Adrenal gland (tissue), 5 donors: Measurements from ENCODE around the gene BCDIN3D.

Experiments
- POLR2A ChIP-seq, 2 donors: fragments of 450-650 bp; IDR thresholded peaks; one replicate each; pipeline ENCODE4 v1.6.1; 2017; ENCODE audit warnings: antibody characterized with exemption in 2 of 2, mild to moderate bottlenecking in 2 of 2, moderate library complexity in 1 of 2
- TF ChIP-seq, protein P1 (sequence below), 6 experiments: fragments of 450-650 bp in 4 of 6; fragments of 200-600 bp in 2 of 6; sonication (generic) in 1 of 6; IDR thresholded peaks; 1 replicate in 5 of 6; 2 replicates in 1 of 6; pipeline versions ENCODE4 v1.5.1 to v1.8.0; 2016 to 2021; ENCODE audit warnings: antibody characterized with exemption in 6 of 6, mild to moderate bottlenecking in 2 of 6, moderate library complexity in 1 of 6
- donor health status: DM: no; HTN: no; CAD: no.

DNA sequence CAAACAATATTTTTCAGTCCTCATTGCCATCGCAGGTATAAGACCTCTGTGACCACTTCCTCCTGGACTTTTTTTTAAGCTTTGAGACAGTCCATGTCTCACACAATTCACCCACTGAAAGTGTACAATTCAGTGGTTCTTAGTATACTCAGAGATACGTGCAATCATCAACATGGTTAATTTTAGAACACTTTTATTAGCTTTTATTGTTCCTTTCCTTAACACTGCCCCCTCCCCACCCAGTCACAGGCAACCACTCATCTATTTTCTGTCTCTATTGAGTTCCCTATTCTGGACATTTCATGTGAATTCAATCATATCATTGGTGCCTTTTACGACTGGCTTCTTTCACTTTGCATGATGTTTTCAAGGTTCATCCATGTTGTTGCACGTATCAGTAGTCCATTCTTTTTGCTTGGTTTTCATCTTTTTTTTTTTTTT lies 30.9 kb downstream of the BCDIN3D start:
- TF ChIP-seq, protein P1, sequence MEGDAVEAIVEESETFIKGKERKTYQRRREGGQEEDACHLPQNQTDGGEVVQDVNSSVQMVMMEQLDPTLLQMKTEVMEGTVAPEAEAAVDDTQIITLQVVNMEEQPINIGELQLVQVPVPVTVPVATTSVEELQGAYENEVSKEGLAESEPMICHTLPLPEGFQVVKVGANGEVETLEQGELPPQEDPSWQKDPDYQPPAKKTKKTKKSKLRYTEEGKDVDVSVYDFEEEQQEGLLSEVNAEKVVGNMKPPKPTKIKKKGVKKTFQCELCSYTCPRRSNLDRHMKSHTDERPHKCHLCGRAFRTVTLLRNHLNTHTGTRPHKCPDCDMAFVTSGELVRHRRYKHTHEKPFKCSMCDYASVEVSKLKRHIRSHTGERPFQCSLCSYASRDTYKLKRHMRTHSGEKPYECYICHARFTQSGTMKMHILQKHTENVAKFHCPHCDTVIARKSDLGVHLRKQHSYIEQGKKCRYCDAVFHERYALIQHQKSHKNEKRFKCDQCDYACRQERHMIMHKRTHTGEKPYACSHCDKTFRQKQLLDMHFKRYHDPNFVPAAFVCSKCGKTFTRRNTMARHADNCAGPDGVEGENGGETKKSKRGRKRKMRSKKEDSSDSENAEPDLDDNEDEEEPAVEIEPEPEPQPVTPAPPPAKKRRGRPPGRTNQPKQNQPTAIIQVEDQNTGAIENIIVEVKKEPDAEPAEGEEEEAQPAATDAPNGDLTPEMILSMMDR (IDR thresholded peaks at IDR 0.05): no peak
- no peak for TF ChIP-seq POLR2A (IDR thresholded peaks at IDR 0.05)
